ENCODE measurements around the gene CD22. TPM values are rescaled to one million over a fixed set of nuclear protein-coding genes. Genes with fewer than 3 reads are reported as not detected.

Gene CD22
- total RNA-seq, 2 experiments from 2014 or later = 0.52 to 0.63 TPM

GRCh38 chr19:35337097-35337983 lies 8.4 kb downstream of the CD22 start:
- Mint-ChIP-seq H3K9me3 (ENCODE audit: insufficient read depth) (no peaks in the 10 kb centered on the region), H3K27ac (no peak overlapping the region)
- no peak for DNase-seq

GRCh38 chr19:35337984-35338296 lies 9.0 kb downstream of the CD22 start:
- no peak overlapping the region for H3K27ac Mint-ChIP-seq
- no peak overlapping the region for H3K4me3 Mint-ChIP-seq
- H3K27me3 Mint-ChIP-seq (ENCODE audit: low read depth) = peaks cover 3% of the 10 kb centered on the region
- DNase-seq = no peak
- no peak for ATAC-seq
- POLR2A ChIA-PET = no interaction called here
- H3K9me3 Mint-ChIP-seq (ENCODE audit: insufficient read depth) = no peaks in the 10 kb centered on the region
- no peaks in the 10 kb centered on the region for H3K36me3 Mint-ChIP-seq (ENCODE audit: low read depth)
- CTCF ChIA-PET = no interaction called here
- H3K4me1 Mint-ChIP-seq (ENCODE audit: low read depth) = peaks cover 9% of the 10 kb centered on the region

More at GRCh38 chr19:35337097-35337983, 8.4 kb downstream of the CD22 start:
- H3K27me3 Mint-ChIP-seq (ENCODE audit: low read depth) = peaks cover 1% of the 10 kb centered on the region
- ChIA-PET POLR2A (no interaction called here), CTCF (no interaction called here)
- no peak overlapping the region for H3K4me3 Mint-ChIP-seq
- no peak for ATAC-seq
- H3K4me1 Mint-ChIP-seq (ENCODE audit: low read depth) = peaks cover 15% of the 10 kb centered on the region
- H3K36me3 Mint-ChIP-seq (ENCODE audit: low read depth) = no peaks in the 10 kb centered on the region

- peaks cover 3% of the 10 kb centered on the region for H3K4me1 Mint-ChIP-seq (ENCODE audit: low read depth)
- POLR2A ChIA-PET = no interaction called here
- CTCF ChIA-PET = interaction anchor here (2.0 kb wide), 1 partner anchor 155 kb away, joined by 6 read pairs; no protein-coding TSS in a partner anchor
- DNase-seq (no peak), ATAC-seq (no peak)
- no peaks in the 10 kb centered on the region for H3K9me3 Mint-ChIP-seq (ENCODE audit: insufficient read depth)
- H3K27ac Mint-ChIP-seq = no peak overlapping the region
- no peaks in the 10 kb centered on the region for H3K36me3 Mint-ChIP-seq (ENCODE audit: low read depth)
- peaks cover 7% of the 10 kb centered on the region for H3K27me3 Mint-ChIP-seq (ENCODE audit: low read depth)
- H3K4me3 Mint-ChIP-seq = no peak overlapping the region
Observed at GRCh38 chr19:35340431-35340830, 11.4 kb downstream of the CD22 start.

- Mint-ChIP-seq H3K36me3 (ENCODE audit: low read depth) (no peaks in the 10 kb centered on the region), H3K27me3 (ENCODE audit: low read depth) (peaks cover 12% of the 10 kb centered on the region), H3K27ac (no peak overlapping the region), H3K4me3 (no peak overlapping the region), H3K4me1 (ENCODE audit: low read depth) (peaks cover 8% of the 10 kb centered on the region), H3K9me3 (ENCODE audit: insufficient read depth) (no peaks in the 10 kb centered on the region)
- ChIA-PET POLR2A (no interaction called here), CTCF (interaction anchor here (2.0 kb wide), 1 partner anchor 154 kb away, joined by 6 read pairs; no protein-coding TSS in a partner anchor)
- ATAC-seq = no peak
- DNase-seq = no peak
Observed at GRCh38 chr19:35341006-35341405, 12.0 kb downstream of the CD22 start.

- no peak overlapping the region for H3K4me3 Mint-ChIP-seq
- CTCF ChIA-PET = interaction anchor here (1.2 to 2.0 kb wide), 2 partner anchors 12 to 153 kb away, joined by 4 to 6 read pairs; no protein-coding TSS in a partner anchor
- POLR2A ChIA-PET = interaction anchor here (0.6 to 0.8 kb wide), 2 partner anchors 62 to 119 kb away, joined by 3 to 4 read pairs; no protein-coding TSS in a partner anchor
- H3K27me3 Mint-ChIP-seq (ENCODE audit: low read depth) = peaks cover 12% of the 10 kb centered on the region
- H3K36me3 Mint-ChIP-seq (ENCODE audit: low read depth) = no peaks in the 10 kb centered on the region
- no peak overlapping the region for H3K27ac Mint-ChIP-seq
- no peaks in the 10 kb centered on the region for H3K9me3 Mint-ChIP-seq (ENCODE audit: insufficient read depth)
- ATAC-seq (no peak), DNase-seq (no peak)
- peaks cover 15% of the 10 kb centered on the region for H3K4me1 Mint-ChIP-seq (ENCODE audit: low read depth)
Observed at GRCh38 chr19:35341565-35342225, 12.7 kb downstream of the CD22 start.

- ATAC-seq = no peak
- no peak overlapping the region for H3K27ac Mint-ChIP-seq
- POLR2A ChIA-PET = interaction anchor here (0.6 to 0.8 kb wide), 3 partner anchors 62 to 272 kb away, joined by 3 to 4 read pairs (median 4); no protein-coding TSS in a partner anchor
- no peak for DNase-seq
- H3K9me3 Mint-ChIP-seq (ENCODE audit: insufficient read depth) = no peaks in the 10 kb centered on the region
- H3K36me3 Mint-ChIP-seq (ENCODE audit: low read depth) = no peaks in the 10 kb centered on the region
- CTCF ChIA-PET = interaction anchor here (1.2 kb wide), 1 partner anchor 11 kb away, joined by 4 read pairs; no protein-coding TSS in a partner anchor
- H3K4me1 Mint-ChIP-seq (ENCODE audit: low read depth) = peaks cover 20% of the 10 kb centered on the region
- peaks cover 12% of the 10 kb centered on the region for H3K27me3 Mint-ChIP-seq (ENCODE audit: low read depth)
- H3K4me3 Mint-ChIP-seq = no peak overlapping the region
Observed at GRCh38 chr19:35342430-35342829, 13.4 kb downstream of the CD22 start.

GRCh38 chr19:35344511-35345031 lies 15.6 kb downstream of the CD22 start:
- Mint-ChIP-seq H3K4me1 (ENCODE audit: low read depth) (peaks cover 31% of the 10 kb centered on the region), H3K27me3 (ENCODE audit: low read depth) (peaks cover 12% of the 10 kb centered on the region), H3K9me3 (ENCODE audit: insufficient read depth) (no peaks in the 10 kb centered on the region), H3K27ac (no peak overlapping the region), H3K4me3 (no peak overlapping the region), H3K36me3 (ENCODE audit: low read depth) (no peaks in the 10 kb centered on the region)
- DNase-seq (no peak), ATAC-seq (no peak)
- POLR2A ChIA-PET = no interaction called here
- CTCF ChIA-PET = interaction anchor here (1.7 kb wide), 1 partner anchor 11 kb away, joined by 4 read pairs; no protein-coding TSS in a partner anchor

- H3K4me1 Mint-ChIP-seq (ENCODE audit: low read depth) = peaks cover 31% of the 10 kb centered on the region
- H3K4me3 Mint-ChIP-seq = no peak overlapping the region
- H3K27me3 Mint-ChIP-seq (ENCODE audit: low read depth) = peaks cover 12% of the 10 kb centered on the region
- no peaks in the 10 kb centered on the region for H3K36me3 Mint-ChIP-seq (ENCODE audit: low read depth)
- DNase-seq (no peak), ATAC-seq (no peak)
- H3K9me3 Mint-ChIP-seq (ENCODE audit: insufficient read depth) = no peaks in the 10 kb centered on the region
- CTCF ChIA-PET = interaction anchor here (1.7 kb wide), 1 partner anchor 12 kb away, joined by 4 read pairs; no protein-coding TSS in a partner anchor
- no peak overlapping the region for H3K27ac Mint-ChIP-seq
- POLR2A ChIA-PET = no interaction called here
Observed at GRCh38 chr19:35345671-35346111, 16.7 kb downstream of the CD22 start.

GRCh38 chr19:35346193-35347052 lies 17.4 kb downstream of the CD22 start:
- H3K27me3 Mint-ChIP-seq (ENCODE audit: low read depth) = peaks cover 12% of the 10 kb centered on the region
- peak overlapping the region; percentile 51 for H3K4me3 Mint-ChIP-seq
- ATAC-seq (peak; percentile 65), DNase-seq (peak; percentile 78)
- ChIA-PET POLR2A (interaction anchor here (1.0 kb wide), 1 partner anchor 10 kb away, joined by 4 read pairs; no protein-coding TSS in a partner anchor), CTCF (interaction anchor here (1.0 to 3.3 kb wide), 4 partner anchors 13 to 149 kb away, joined by 3 to 18 read pairs (median 6); no protein-coding TSS in a partner anchor)
- H3K36me3 Mint-ChIP-seq (ENCODE audit: low read depth) = no peaks in the 10 kb centered on the region
- peak overlapping the region; percentile 50 for H3K27ac Mint-ChIP-seq
- peaks cover 31% of the 10 kb centered on the region for H3K4me1 Mint-ChIP-seq (ENCODE audit: low read depth)
- H3K9me3 Mint-ChIP-seq (ENCODE audit: insufficient read depth) = no peaks in the 10 kb centered on the region

GRCh38 chr19:35347171-35347929 lies 18.4 kb downstream of the CD22 start, which contains the start of gene FFAR1:
TSS of gene FFAR1 (plus strand) at chr19:35347902. CDS start at chr19:35351552, 3,650 bp downstream.
- peak; percentile 70 for ATAC-seq
- no peaks in the 10 kb centered on the region for H3K36me3 Mint-ChIP-seq (ENCODE audit: low read depth)
- POLR2A ChIA-PET = interaction anchor here (1.0 kb wide), 1 partner anchor 11 kb away, joined by 4 read pairs; no protein-coding TSS in a partner anchor
- peak; percentile 55 for DNase-seq
- H3K9me3 Mint-ChIP-seq (ENCODE audit: insufficient read depth) = no peaks in the 10 kb centered on the region
- H3K4me3 Mint-ChIP-seq = peak within 1 kb of the TSS; percentile 51
- H3K27ac Mint-ChIP-seq = peak within 1 kb of the TSS; percentile 50
- peaks cover 10% of the 10 kb centered on the region for H3K27me3 Mint-ChIP-seq (ENCODE audit: low read depth)
- CTCF ChIA-PET = interaction anchor here (0.8 to 3.3 kb wide), 6 partner anchors 10 to 148 kb away, joined by 3 to 18 read pairs (median 4); no protein-coding TSS in a partner anchor
- peaks cover 31% of the 10 kb centered on the region for H3K4me1 Mint-ChIP-seq (ENCODE audit: low read depth)
